SK-N-SH treated with all-trans-retinoic acid at 6 μM for 48 hours (cell line): ENCODE data around the gene GNB2.
A peak's percentile ranks its signal among the peaks of the same experiment; 100 is the strongest.

Experiments
- ATAC-seq: fragments of 200-7000 bp; cut with Tn5 transposase; 3 replicates; pipeline ENCODE4 v1.9.1; 2020; ENCODE audit warnings: mild to moderate bottlenecking, moderate library complexity
- BACH2 ChIP-seq: fragments of 250-450 bp; sonication (Bioruptor Pico); IDR thresholded peaks from 2 replicates; pipeline ENCODE4 v1.9.0; 2021; ENCODE audit warnings: mild to moderate bottlenecking, borderline replicate concordance
- CREB5 ChIP-seq: fragments of 250-450 bp; sonication (Bioruptor Pico); IDR thresholded peaks from 2 replicates; pipeline ENCODE4 v1.5.1; 2020; ENCODE audit warnings: low read depth, mild to moderate bottlenecking, moderate library complexity
- CSRNP3 ChIP-seq: fragments of 250-450 bp; sonication (Bioruptor Pico); IDR thresholded peaks from 2 replicates; pipeline ENCODE4 v1.5.1; 2021; ENCODE audit warnings: mild to moderate bottlenecking, moderate library complexity
- ESRRG ChIP-seq: fragments of 250-450 bp; sonication (Bioruptor Pico); IDR thresholded peaks from 2 replicates; pipeline ENCODE4 v1.6.1; 2021; ENCODE audit warnings: mild to moderate bottlenecking
- GLIS3 ChIP-seq: fragments of 250-450 bp; sonication (Bioruptor Pico); IDR thresholded peaks from 2 replicates; pipeline ENCODE4 v1.5.0; 2020; ENCODE audit warnings: mild to moderate bottlenecking, moderate library complexity
- OSR1 ChIP-seq: fragments of 250-450 bp; sonication (Bioruptor Pico); IDR thresholded peaks from 2 replicates; pipeline ENCODE4 v1.8.0; 2022; ENCODE audit warnings: moderate library complexity, mild to moderate bottlenecking, inconsistent platforms
- PATZ1 ChIP-seq: fragments of 250-450 bp; sonication (Bioruptor Pico); IDR thresholded peaks from 2 replicates; pipeline ENCODE4 v1.8.0; 2020; ENCODE audit warnings: mild to moderate bottlenecking, moderate library complexity, borderline replicate concordance
- POU6F1 ChIP-seq: fragments of 250-450 bp; sonication (Bioruptor Pico); IDR thresholded peaks from 2 replicates; pipeline ENCODE4 v1.8.0; 2021; ENCODE audit warnings: low read depth, mild to moderate bottlenecking, moderate library complexity, borderline replicate concordance
- RARB ChIP-seq: fragments of 250-450 bp; sonication (Bioruptor Pico); IDR thresholded peaks from 2 replicates; pipeline ENCODE4 v1.8.0; 2021; ENCODE audit warnings: mild to moderate bottlenecking, moderate library complexity
- TOX ChIP-seq: fragments of 250-450 bp; sonication (Bioruptor Pico); IDR thresholded peaks from 2 replicates; pipeline ENCODE4 v1.8.0; 2021; ENCODE audit warnings: mild to moderate bottlenecking, moderate library complexity, borderline replicate concordance
- ZC3H10 ChIP-seq: fragments of 250-450 bp; sonication (Bioruptor Pico); IDR thresholded peaks from 2 replicates; pipeline ENCODE4 v1.5.1; 2021; ENCODE audit warnings: mild to moderate bottlenecking, moderate library complexity
- ZFP3 ChIP-seq: fragments of 250-450 bp; sonication (Bioruptor Pico); IDR thresholded peaks from 2 replicates; pipeline ENCODE4 v1.5.0; 2020; ENCODE audit warnings: mild to moderate bottlenecking, moderate library complexity
- ZFP30 ChIP-seq: fragments of 450-650 bp; formaldehyde crosslinking; IDR thresholded peaks from 2 replicates; pipeline ENCODE4 v1.5.0; 2022; ENCODE audit warnings: mild to moderate bottlenecking, moderate library complexity
- ZNF70 ChIP-seq: fragments of 450-650 bp; formaldehyde crosslinking; IDR thresholded peaks from 2 replicates; pipeline ENCODE4 v1.5.0; 2020; ENCODE audit warnings: mild to moderate bottlenecking, moderate library complexity
- ZNF8 ChIP-seq: fragments of 450-650 bp; formaldehyde crosslinking; IDR thresholded peaks from 2 replicates; pipeline ENCODE4 v1.5.0; 2020; ENCODE audit warnings: mild to moderate bottlenecking, moderate library complexity

The GNB2 gene

GRCh38 chr7:100688326-100688860 is 14.9 kb downstream of the GNB2 start (continued):
- TF ChIP-seq POU6F1 (CRISPR knock-in tag) (no peak), GLIS3 (CRISPR knock-in tag) (no peak), PATZ1 (CRISPR knock-in tag) (no peak)

- ATAC-seq = no peak
- no peak for TF ChIP-seq POU6F1 (CRISPR knock-in tag)
- no peak for TF ChIP-seq ZNF70 (CRISPR knock-in tag)
- TF ChIP-seq CREB5 (CRISPR knock-in tag) = no peak
- TF ChIP-seq ZFP30 (CRISPR knock-in tag) = no peak
- no peak for TF ChIP-seq ZC3H10 (CRISPR knock-in tag)
- TF ChIP-seq OSR1 = no peak
- no peak for TF ChIP-seq BACH2 (CRISPR knock-in tag)
- no peak for TF ChIP-seq RARB (CRISPR knock-in tag)
- no peak for TF ChIP-seq TOX (CRISPR knock-in tag)
- no peak for TF ChIP-seq GLIS3 (CRISPR knock-in tag)
- TF ChIP-seq CSRNP3 = no peak
- no peak for TF ChIP-seq ZFP3 (CRISPR knock-in tag)
- no peak for TF ChIP-seq ESRRG
Measured at GRCh38 chr7:100689230-100690135, 15.9 kb downstream of the GNB2 start.

GRCh38 chr7:100691676-100692577 is 18.4 kb downstream of the GNB2 start:
- ATAC-seq = peak; percentile 93
- no peak for TF ChIP-seq POU6F1 (CRISPR knock-in tag)

GRCh38 chr7:100692578-100692961 is 19.0 kb downstream of the GNB2 start:
- no peak for TF ChIP-seq ZNF8 (CRISPR knock-in tag)
- ATAC-seq = no peak
